ENCODE measurements around the gene RFX1. TPM values are rescaled to one million over a fixed set of nuclear protein-coding genes. Genes with fewer than 3 reads are reported as not detected.

Gene RFX1
- total and polyA plus RNA-seq, 2 of the 13 experiments (the other 11 are each of a cell fraction or from before 2014, with no cell fraction given) = 1.1 to 1.3 TPM

DNA sequence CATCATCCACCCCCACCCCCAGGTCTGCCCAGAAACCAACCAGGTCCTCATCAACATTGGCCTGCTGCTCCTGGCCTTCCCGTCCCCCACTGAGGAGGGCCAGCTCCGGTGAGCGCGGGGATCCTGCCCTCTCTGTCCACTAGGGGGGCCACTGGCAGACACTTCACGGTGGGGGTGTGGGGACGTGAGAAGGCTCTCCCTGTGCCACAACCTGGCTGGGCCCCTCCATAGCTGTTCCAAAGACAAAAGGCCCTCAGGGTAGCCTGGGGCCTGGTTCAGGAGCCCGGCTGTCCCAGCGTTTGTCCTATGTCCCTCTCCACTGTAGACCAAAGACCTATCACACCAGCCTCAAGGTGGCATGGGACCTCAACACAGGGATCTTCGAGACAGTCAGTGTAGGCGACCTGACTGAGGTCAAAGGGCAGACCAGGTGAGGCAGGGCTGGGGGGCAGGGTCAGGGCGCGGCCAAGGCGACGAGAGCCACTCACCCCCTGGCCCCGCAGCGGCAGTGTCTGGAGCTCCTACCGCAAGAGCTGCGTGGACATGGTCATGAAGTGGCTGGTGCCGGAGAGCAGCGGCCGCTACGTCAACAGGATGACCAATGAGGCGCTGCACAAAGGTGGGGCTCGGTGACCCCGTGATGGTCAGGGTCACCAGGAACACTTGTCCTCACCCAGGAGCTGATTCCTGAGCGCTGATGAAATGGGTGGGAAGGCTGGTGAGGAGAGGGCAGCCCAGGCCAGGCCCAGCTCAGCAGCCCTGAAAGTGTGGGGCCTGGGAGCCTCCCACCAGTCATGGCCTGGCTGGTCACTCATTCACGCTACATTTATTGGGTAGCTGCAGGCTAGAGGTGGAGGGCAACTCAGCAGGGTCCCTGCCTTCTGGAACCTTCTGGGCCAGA is 45.9 kb downstream of the RFX1 start (continued):
- TF ChIP-seq CTCF (CRISPR knock-in tag; IDR thresholded peaks at IDR 0.05) (peak; percentile 57), RERE (CRISPR knock-in tag; IDR thresholded peaks at IDR 0.05; ENCODE audit: low read depth) (no peak), FOXA1 (IDR thresholded peaks at IDR 0.05) (no peak), FOXA1 (CRISPR knock-in tag; IDR thresholded peaks at IDR 0.05) (peak; percentile 14; the same call in 1 of the 2 replicates), ATF6 (CRISPR knock-in tag; conservative IDR thresholded peaks at IDR 0.05) (no peak), SALL1 (CRISPR knock-in tag; IDR thresholded peaks at IDR 0.05) (0 out of 2 replicates have a peak, but pooled peaks have one; percentile 13), NFYC (CRISPR knock-in tag; IDR thresholded peaks at IDR 0.05) (no peak), XBP1 (CRISPR knock-in tag; IDR thresholded peaks at IDR 0.05) (no peak)
- TF ChIP-seq, protein P1, sequence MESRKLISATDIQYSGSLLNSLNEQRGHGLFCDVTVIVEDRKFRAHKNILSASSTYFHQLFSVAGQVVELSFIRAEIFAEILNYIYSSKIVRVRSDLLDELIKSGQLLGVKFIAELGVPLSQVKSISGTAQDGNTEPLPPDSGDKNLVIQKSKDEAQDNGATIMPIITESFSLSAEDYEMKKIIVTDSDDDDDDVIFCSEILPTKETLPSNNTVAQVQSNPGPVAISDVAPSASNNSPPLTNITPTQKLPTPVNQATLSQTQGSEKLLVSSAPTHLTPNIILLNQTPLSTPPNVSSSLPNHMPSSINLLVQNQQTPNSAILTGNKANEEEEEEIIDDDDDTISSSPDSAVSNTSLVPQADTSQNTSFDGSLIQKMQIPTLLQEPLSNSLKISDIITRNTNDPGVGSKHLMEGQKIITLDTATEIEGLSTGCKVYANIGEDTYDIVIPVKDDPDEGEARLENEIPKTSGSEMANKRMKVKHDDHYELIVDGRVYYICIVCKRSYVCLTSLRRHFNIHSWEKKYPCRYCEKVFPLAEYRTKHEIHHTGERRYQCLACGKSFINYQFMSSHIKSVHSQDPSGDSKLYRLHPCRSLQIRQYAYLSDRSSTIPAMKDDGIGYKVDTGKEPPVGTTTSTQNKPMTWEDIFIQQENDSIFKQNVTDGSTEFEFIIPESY (CRISPR knock-in tag; IDR thresholded peaks at IDR 0.05) = peak; percentile 80
- TF ChIP-seq, protein P2, sequence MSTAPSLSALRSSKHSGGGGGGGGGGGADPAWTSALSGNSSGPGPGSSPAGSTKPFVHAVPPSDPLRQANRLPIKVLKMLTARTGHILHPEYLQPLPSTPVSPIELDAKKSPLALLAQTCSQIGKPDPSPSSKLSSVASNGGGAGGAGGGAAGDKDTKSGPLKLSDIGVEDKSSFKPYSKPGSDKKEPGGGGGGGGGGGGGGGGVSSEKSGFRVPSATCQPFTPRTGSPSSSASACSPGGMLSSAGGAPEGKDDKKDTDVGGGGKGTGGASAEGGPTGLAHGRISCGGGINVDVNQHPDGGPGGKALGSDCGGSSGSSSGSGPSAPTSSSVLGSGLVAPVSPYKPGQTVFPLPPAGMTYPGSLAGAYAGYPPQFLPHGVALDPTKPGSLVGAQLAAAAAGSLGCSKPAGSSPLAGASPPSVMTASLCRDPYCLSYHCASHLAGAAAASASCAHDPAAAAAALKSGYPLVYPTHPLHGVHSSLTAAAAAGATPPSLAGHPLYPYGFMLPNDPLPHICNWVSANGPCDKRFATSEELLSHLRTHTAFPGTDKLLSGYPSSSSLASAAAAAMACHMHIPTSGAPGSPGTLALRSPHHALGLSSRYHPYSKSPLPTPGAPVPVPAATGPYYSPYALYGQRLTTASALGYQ (CRISPR knock-in tag; IDR thresholded peaks at IDR 0.05) = no peak
